HL-60 (cell line): Measurements from ENCODE around the gene TMEM18.

Experiments
- DNase-seq, 2 experiments: peaks; one replicate each; pipeline ENCODE4 v3.0.0-alpha.2; 2010 to 2020; ENCODE audit warnings: low read depth in 1 of 2, low spot score in 1 of 2
- H3K27ac ChIP-seq: fragments of 250-450 bp; sonication (Bioruptor Pico); replicated peaks from 2 replicates; pipeline ENCODE4 v1.5.1; 2020; ENCODE audit warnings: mild to moderate bottlenecking, moderate library complexity
- H3K27me3 ChIP-seq: fragments of 250-450 bp; sonication (Bioruptor Pico); 2 replicates; pipeline ENCODE4 v1.5.1; 2021; ENCODE audit warnings: mild to moderate bottlenecking, moderate library complexity; ENCODE audit not compliant: insufficient read depth, poor library complexity, severe bottlenecking
- H3K4me3 ChIP-seq: replicated peaks from 2 replicates; pipeline ENCODE4 v1.5.1; 2011; ENCODE audit warnings: mild to moderate bottlenecking, control low read depth, low read length; ENCODE audit not compliant: insufficient read depth
- GABPA ChIP-seq: IDR thresholded peaks from 2 replicates; pipeline ENCODE4 v1.6.1; 2012; ENCODE audit warnings: low read depth
- POLR2AphosphoS5 ChIP-seq: IDR thresholded peaks from 2 replicates; pipeline ENCODE4 v1.6.1; 2012; ENCODE audit warnings: low read depth
- SPI1 ChIP-seq: IDR thresholded peaks from 2 replicates; pipeline ENCODE4 v1.6.1; 2012; ENCODE audit warnings: low read depth, mild to moderate bottlenecking, borderline replicate concordance
- TF ChIP-seq, protein P1 (sequence below): IDR thresholded peaks from 2 replicates; pipeline ENCODE4 v1.6.1; 2012; ENCODE audit warnings: low read depth; ENCODE audit not compliant: insufficient replicate concordance
- TF ChIP-seq, protein P2 (sequence below): IDR thresholded peaks from one replicate; pipeline ENCODE4 v1.5.1; 2011; ENCODE audit warnings: low read length, control low read depth, inconsistent platforms; ENCODE audit not compliant: insufficient read depth

Gene TMEM18

DNA sequence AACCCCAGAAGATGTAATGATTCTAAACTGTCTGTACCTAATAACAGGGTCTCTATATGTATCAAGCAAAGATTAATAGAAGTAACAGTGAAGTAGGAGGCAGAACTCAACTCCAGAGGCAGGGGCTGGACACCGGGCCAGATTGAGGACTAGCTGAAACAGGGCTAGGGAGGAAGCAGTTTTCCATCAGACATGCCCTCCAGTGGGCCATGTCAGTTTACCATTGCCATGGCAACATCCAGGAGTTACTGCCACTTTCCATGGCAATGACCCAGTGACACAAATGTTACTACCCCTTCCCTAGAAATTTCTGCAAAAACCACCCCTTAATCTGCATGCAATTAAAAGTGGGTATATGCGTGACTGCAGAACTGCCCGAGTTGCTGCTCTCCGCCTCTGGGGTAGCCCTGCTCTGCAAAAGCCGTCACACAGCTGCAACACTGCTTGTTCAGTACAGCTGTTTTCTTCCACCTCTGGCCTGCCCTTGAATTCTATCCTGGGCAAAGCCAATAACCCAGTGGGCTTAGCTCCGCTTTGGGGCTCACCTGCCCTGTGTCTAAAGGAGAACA lies 58.7 kb downstream of the TMEM18 start:
- no peak for DNase-seq
- TF ChIP-seq, protein P1, sequence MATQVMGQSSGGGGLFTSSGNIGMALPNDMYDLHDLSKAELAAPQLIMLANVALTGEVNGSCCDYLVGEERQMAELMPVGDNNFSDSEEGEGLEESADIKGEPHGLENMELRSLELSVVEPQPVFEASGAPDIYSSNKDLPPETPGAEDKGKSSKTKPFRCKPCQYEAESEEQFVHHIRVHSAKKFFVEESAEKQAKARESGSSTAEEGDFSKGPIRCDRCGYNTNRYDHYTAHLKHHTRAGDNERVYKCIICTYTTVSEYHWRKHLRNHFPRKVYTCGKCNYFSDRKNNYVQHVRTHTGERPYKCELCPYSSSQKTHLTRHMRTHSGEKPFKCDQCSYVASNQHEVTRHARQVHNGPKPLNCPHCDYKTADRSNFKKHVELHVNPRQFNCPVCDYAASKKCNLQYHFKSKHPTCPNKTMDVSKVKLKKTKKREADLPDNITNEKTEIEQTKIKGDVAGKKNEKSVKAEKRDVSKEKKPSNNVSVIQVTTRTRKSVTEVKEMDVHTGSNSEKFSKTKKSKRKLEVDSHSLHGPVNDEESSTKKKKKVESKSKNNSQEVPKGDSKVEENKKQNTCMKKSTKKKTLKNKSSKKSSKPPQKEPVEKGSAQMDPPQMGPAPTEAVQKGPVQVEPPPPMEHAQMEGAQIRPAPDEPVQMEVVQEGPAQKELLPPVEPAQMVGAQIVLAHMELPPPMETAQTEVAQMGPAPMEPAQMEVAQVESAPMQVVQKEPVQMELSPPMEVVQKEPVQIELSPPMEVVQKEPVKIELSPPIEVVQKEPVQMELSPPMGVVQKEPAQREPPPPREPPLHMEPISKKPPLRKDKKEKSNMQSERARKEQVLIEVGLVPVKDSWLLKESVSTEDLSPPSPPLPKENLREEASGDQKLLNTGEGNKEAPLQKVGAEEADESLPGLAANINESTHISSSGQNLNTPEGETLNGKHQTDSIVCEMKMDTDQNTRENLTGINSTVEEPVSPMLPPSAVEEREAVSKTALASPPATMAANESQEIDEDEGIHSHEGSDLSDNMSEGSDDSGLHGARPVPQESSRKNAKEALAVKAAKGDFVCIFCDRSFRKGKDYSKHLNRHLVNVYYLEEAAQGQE, result no peak
- no peak for TF ChIP-seq POLR2AphosphoS5
- TF ChIP-seq, protein P2, sequence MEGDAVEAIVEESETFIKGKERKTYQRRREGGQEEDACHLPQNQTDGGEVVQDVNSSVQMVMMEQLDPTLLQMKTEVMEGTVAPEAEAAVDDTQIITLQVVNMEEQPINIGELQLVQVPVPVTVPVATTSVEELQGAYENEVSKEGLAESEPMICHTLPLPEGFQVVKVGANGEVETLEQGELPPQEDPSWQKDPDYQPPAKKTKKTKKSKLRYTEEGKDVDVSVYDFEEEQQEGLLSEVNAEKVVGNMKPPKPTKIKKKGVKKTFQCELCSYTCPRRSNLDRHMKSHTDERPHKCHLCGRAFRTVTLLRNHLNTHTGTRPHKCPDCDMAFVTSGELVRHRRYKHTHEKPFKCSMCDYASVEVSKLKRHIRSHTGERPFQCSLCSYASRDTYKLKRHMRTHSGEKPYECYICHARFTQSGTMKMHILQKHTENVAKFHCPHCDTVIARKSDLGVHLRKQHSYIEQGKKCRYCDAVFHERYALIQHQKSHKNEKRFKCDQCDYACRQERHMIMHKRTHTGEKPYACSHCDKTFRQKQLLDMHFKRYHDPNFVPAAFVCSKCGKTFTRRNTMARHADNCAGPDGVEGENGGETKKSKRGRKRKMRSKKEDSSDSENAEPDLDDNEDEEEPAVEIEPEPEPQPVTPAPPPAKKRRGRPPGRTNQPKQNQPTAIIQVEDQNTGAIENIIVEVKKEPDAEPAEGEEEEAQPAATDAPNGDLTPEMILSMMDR, result no peak
- no peak for TF ChIP-seq GABPA
- no peak for TF ChIP-seq SPI1
- Histone ChIP-seq H3K27me3 (no peaks in the 10 kb centered on the region), H3K27ac (no peak overlapping the region), H3K4me3 (no peak overlapping the region)

DNA sequence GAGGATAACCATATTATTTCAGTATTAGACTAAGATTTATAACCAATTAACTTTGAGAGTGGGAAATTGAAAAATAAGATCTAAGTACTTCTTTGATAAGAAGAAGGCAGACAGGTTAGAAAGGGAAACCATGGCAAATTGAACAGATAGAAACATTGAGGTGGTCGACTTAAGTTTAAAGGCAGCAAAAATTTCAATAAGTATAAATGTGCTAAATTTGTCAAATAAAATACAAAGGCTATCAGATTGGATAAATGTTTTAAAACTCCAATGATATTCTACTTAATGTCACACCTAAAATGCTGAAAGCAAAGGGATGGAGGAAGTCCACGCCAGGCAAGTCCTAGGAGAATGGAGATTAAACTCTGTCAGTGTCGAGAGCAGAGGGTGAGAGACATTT lies 59.2 kb downstream of the TMEM18 start:
- Histone ChIP-seq H3K27me3 (no peaks in the 10 kb centered on the region), H3K4me3 (no peak overlapping the region), H3K27ac (no peak overlapping the region)
- TF ChIP-seq, protein P2, result no peak
- no peak for TF ChIP-seq POLR2AphosphoS5
- no peak for TF ChIP-seq GABPA
- TF ChIP-seq, protein P1, result no peak
- no peak for TF ChIP-seq SPI1
- DNase-seq, result no peak
